Loucy (cell line): Measurements from ENCODE around the gene OLFM1.

Experiments used
- CTCF ChIP-seq: fragments of 200-600 bp; sonication (generic); conservative IDR thresholded peaks from 2 replicates; pipeline ENCODE4 v1.5.1; 2014; ENCODE audit warnings: mild to moderate bottlenecking, antibody characterized with exemption, low read length
- EZH2phosphoT487 ChIP-seq: fragments of 200-600 bp; IDR thresholded peaks from 2 replicates; pipeline ENCODE4 v1.6.1; 2018; ENCODE audit warnings: antibody characterized with exemption, mild to moderate bottlenecking, moderate library complexity, borderline replicate concordance

- TF ChIP-seq CTCF (no peak), EZH2phosphoT487 (no peak)
These were observed 41.3 kb upstream of the OLFM1 start for GRCh38 chr9:135045928-135046738.
